Endothelial cell (in vitro differentiated cells): ENCODE measurements around the gene HDAC8. TPM values are rescaled to one million over a fixed set of nuclear protein-coding genes. Genes with fewer than 3 reads are reported as not detected.

Experiments used
- DNase-seq: peaks from one replicate; pipeline ENCODE4 v3.0.0; 2021; ENCODE audit warnings: low spot score
- H3K27ac Mint-ChIP-seq: one replicate; pipeline ENCODE4 v1.8.0; 2021; ENCODE audit warnings: mixed read lengths, inconsistent platforms; ENCODE audit not compliant: unreplicated experiment
- H3K27me3 Mint-ChIP-seq: one replicate; pipeline ENCODE4 v1.8.0; 2021; ENCODE audit warnings: mild to moderate bottlenecking, moderate library complexity, mixed read lengths, inconsistent platforms; ENCODE audit not compliant: unreplicated experiment
- H3K36me3 Mint-ChIP-seq: one replicate; pipeline ENCODE4 v1.8.0; 2021; ENCODE audit warnings: mild to moderate bottlenecking, low read depth, mixed read lengths, inconsistent platforms; ENCODE audit not compliant: unreplicated experiment
- H3K4me1 Mint-ChIP-seq: one replicate; pipeline ENCODE4 v1.8.0; 2021; ENCODE audit warnings: mild to moderate bottlenecking, mixed read lengths, inconsistent platforms; ENCODE audit not compliant: unreplicated experiment
- H3K4me3 Mint-ChIP-seq: one replicate; pipeline ENCODE4 v1.8.0; 2021; ENCODE audit warnings: mild to moderate bottlenecking, mixed read lengths, inconsistent platforms; ENCODE audit not compliant: unreplicated experiment
- H3K9me3 Mint-ChIP-seq: one replicate; pipeline ENCODE4 v1.8.0; 2021; ENCODE audit warnings: mixed read lengths, inconsistent platforms; ENCODE audit not compliant: unreplicated experiment
- CTCF ChIP-seq: fragments of 200-600 bp; sonication (generic); IDR thresholded peaks from one replicate; pipeline ENCODE4 v1.5.0; 2021; ENCODE audit warnings: antibody characterized with exemption; ENCODE audit not compliant: unreplicated experiment
- total RNA-seq: library from RNA; stranded (reverse); fragmentation: NEBNext Ultra II Directional; extraction: Animal tissue kit (Norgen Biotek cat#: 25700); gene quantifications from one replicate; pipeline ENCODE4 v1.2.1, GENCODE V29; 2021; ENCODE audit not compliant: unreplicated experiment

HDAC8 gene
- total RNA-seq, 1 donor from 2014 or later: 29.4 TPM

- Mint-ChIP-seq H3K9me3 (no peaks in the 10 kb centered on the region), H3K36me3 (peaks cover 7% of the 10 kb centered on the region), H3K27ac (no peak overlapping the region), H3K4me1 (no peaks in the 10 kb centered on the region), H3K4me3 (no peak overlapping the region), H3K27me3 (peaks cover 2% of the 10 kb centered on the region)
- no peak for DNase-seq
- TF ChIP-seq CTCF: no peak
These were observed 203.8 kb downstream of the HDAC8 start for GRCh38 chrX:72368796-72369195.

GRCh38 chrX:72367516-72367915, 205.1 kb downstream of the HDAC8 start:
- H3K27ac Mint-ChIP-seq: no peak overlapping the region
- no peak for DNase-seq
- no peak overlapping the region for H3K4me3 Mint-ChIP-seq
- TF ChIP-seq CTCF: no peak
- peaks cover 7% of the 10 kb centered on the region for H3K36me3 Mint-ChIP-seq
- no peaks in the 10 kb centered on the region for H3K9me3 Mint-ChIP-seq
- H3K4me1 Mint-ChIP-seq: no peaks in the 10 kb centered on the region
- H3K27me3 Mint-ChIP-seq: peaks cover 3% of the 10 kb centered on the region

DNA sequence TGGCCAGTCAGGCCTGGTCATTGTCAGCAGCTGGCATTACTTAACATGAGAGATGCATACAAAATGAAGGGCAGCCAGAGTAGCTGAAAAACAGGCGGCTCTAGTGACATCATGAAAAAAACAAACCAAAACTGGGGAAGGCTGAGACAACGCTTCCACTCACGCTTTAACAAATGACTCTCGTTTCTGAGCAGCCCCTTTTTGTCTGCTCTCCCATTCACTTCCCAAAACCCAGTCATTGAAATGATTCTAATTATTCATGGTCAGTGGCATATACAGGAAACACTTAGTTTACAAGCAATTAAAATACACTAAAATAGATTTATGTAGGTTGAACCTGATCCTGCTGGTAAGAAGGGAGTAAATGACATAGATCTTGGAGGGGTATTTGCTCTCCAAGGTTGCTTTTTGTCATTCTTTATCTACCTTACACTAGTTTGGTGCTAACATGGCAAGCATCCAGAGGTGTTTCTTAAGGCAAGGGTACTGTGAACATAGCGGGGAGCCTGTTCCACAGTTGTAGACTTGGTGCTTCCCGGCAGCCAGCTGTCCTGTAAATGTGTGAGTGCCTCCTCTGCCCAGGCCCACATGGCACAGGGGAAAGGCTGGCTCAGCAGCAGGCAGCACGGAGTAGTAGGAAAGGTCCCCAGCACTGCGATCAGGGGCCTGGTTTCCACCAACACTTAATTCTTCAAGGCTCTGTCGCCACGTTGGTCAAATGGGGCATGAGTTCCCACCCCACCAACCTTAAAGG, 205.8 kb downstream of the HDAC8 start:
- TF ChIP-seq CTCF: no peak
- no peak for DNase-seq
- Mint-ChIP-seq H3K4me1 (no peaks in the 10 kb centered on the region), H3K27me3 (peaks cover 4% of the 10 kb centered on the region), H3K9me3 (no peaks in the 10 kb centered on the region), H3K27ac (no peak overlapping the region), H3K4me3 (no peak overlapping the region), H3K36me3 (peaks cover 7% of the 10 kb centered on the region)

DNA sequence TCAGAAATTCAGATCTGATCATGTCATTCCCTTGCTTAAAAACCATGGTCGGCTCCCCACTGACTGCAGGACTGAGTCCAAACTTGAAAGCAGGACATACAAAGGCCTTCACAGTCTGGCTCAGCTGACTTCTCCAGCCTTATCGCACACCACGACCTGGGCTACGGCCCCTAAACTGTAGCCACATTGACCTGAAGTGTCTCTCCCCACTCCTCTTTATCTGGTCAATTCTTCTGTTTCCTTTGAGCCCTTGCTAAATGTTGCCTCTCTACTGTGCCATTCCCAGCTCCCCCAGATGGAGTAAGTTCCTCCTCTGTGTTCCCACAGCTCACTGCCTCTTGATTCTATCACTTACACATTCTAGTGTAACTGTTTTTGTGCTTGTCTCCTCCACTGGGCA, 206.5 kb downstream of the HDAC8 start:
- Mint-ChIP-seq H3K27me3 (peaks cover 2% of the 10 kb centered on the region), H3K4me3 (no peak overlapping the region), H3K36me3 (peaks cover 7% of the 10 kb centered on the region), H3K4me1 (no peaks in the 10 kb centered on the region), H3K27ac (no peak overlapping the region), H3K9me3 (no peaks in the 10 kb centered on the region)
- DNase-seq: no peak
- no peak for TF ChIP-seq CTCF

- Mint-ChIP-seq H3K9me3 (no peaks in the 10 kb centered on the region), H3K27me3 (peaks cover 2% of the 10 kb centered on the region), H3K36me3 (peaks cover 7% of the 10 kb centered on the region)
These were observed 207.5 kb downstream of the HDAC8 start for GRCh38 chrX:72365126-72365525.

More at GRCh38 chrX:72365126-72365525, 207.5 kb downstream of the HDAC8 start:
- Mint-ChIP-seq H3K4me3 (no peak overlapping the region), H3K27ac (no peak overlapping the region), H3K4me1 (no peaks in the 10 kb centered on the region)
- no peak for DNase-seq
- no peak for TF ChIP-seq CTCF
